NCI-H1930 (cell line): Measurements from ENCODE around the gene ST8SIA3.
"Not testable (repeated sequence)": the region's sequence is repeated elsewhere in the genome, so short reads cannot be mapped to it uniquely, and the experiment has no call there.

Source experiments
- DNase-seq, 2 experiments: peaks; one replicate each; lab custom pipeline; 2025; lab: John Stamatoyannopoulos, UW

The ST8SIA3 gene

GRCh38 chr18:57366528-57367081 lies 14.2 kb downstream of the ST8SIA3 start:
- DNase-seq, result no peak

- DNase-seq, result no peak
These were observed 20.1 kb downstream of the ST8SIA3 start for GRCh38 chr18:57372444-57372843.

DNA sequence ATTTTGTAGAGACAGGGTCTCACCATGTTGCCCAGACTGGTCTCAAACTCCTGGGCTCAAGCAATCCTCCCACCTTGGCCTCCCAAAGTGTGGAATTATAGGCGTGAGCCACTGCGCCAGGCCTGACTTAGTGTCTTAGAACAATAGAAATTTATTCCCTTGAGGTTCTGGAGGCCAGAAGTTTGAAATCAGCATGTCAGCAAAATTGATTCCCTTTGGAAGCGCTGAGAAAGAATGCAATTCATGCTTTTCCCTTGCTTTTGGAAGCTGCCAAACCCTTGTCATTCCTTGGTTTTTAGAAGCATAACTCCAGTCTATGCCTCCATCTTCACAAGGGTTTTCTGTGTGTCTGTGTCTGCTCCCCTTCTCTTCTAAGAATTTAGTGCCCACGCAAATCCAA lies 20.7 kb downstream of the ST8SIA3 start:
- no peak for DNase-seq

- no peak for DNase-seq
These were observed 24.1 kb downstream of the ST8SIA3 start for GRCh38 chr18:57376503-57376902.

GRCh38 chr18:57389271-57389670 lies 36.9 kb downstream of the ST8SIA3 start:
- DNase-seq, result no peak

GRCh38 chr18:57390044-57390443 lies 37.7 kb downstream of the ST8SIA3 start:
- no peak for DNase-seq

- not testable (repeated sequence) for DNase-seq
These were observed 42.4 kb downstream of the ST8SIA3 start for GRCh38 chr18:57394749-57395148.

- DNase-seq, result not testable (repeated sequence)
These were observed 44.5 kb downstream of the ST8SIA3 start for GRCh38 chr18:57396831-57397230.

DNA sequence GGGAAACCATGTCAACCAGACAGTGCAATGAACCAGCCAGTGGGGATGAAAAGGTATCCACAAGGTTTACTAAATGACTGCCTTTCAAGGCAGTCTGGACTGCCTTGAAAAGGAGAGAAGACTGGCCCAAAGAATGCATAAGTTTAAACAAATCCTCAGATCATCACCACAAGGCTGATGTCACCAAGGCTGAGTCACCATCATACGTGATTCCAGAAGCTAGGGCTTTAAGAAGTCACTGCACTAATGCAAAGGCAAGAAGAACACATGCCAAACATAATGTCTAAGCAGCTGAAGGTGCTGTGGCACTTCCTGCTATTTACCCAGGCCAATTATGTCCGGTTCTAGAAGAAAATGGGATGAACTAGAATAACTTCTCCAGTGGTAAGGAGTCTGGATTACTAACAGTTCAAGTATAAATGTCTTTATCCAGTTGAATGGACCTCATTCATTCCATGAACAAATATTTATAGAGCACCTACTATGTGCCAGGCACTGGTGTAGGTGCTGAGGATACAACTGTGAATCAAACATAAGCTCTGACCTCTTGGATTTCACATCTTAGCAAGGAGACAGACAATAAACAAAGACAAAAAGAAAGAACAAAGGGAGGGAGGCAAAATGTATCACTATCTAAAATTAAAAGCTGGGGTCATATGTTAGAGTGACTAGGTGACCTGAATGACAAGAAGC lies 45.2 kb downstream of the ST8SIA3 start:
- no peak for DNase-seq

DNA sequence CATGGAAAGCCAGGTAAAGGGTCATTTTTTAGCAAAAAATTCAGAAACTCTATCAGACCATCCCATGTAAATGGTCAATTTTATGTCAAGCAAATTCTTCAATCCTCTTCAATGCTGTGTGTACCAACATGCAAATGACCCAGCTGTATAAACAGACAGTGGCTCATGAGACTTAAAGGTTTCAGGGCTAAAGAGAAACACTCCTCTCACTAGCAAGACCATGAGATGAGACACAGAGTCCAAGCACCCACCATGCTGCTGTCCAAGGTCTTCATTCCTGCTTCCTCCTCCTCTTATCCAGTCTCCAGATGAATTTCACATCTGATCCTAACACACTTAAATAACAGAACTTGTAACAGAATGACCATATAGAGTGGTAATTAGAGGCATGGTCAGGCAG lies 52.0 kb downstream of the ST8SIA3 start:
- no peak for DNase-seq

DNA sequence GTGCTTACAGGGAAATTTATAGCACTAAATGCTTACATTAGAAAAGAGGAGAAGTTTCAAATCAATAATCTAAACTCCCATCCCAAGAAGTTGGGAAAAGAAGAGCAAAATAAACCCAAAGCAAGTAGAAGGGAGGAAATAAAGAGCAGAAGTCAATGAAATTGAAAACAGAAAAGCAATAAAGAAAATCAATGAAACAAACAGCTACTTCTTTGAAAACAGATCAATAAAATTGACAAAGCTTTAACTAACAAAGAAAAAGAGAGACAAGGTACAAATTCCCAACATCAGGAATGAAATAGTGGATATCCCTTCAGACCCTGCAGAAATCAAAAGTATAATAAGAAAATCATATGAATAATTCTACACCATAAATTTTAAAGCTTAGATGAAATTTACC lies 57.3 kb downstream of the ST8SIA3 start:
- no peak for DNase-seq

GRCh38 chr18:57410749-57411148 lies 58.4 kb downstream of the ST8SIA3 start:
- DNase-seq, result no peak

DNA sequence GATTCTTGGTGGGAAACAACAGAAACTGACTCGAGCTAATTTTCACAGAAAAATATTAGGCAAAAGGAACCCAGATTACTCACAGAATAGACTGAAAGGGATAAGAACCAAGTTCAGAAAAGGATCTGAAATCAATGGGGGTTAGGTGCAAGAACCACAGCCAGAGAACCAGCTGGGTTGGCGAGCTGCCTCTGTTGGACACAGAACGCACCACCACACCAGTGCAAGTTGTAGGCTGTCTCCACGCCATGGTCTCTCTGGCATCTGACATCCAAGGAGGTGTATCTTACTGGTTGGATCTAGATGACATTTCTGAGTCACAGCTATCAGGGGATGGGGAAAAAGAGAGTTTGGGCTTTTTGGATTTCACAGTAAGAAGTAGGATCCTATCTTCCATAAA lies 64.2 kb downstream of the ST8SIA3 start:
- DNase-seq, result no peak
